ENCODE results near the gene SMTN. TPM values are rescaled to one million over a fixed set of nuclear protein-coding genes. Genes with fewer than 3 reads are reported as not detected.

The SMTN gene
- total RNA-seq, 1 experiment from 2014 or later = 20.9 TPM

DNA sequence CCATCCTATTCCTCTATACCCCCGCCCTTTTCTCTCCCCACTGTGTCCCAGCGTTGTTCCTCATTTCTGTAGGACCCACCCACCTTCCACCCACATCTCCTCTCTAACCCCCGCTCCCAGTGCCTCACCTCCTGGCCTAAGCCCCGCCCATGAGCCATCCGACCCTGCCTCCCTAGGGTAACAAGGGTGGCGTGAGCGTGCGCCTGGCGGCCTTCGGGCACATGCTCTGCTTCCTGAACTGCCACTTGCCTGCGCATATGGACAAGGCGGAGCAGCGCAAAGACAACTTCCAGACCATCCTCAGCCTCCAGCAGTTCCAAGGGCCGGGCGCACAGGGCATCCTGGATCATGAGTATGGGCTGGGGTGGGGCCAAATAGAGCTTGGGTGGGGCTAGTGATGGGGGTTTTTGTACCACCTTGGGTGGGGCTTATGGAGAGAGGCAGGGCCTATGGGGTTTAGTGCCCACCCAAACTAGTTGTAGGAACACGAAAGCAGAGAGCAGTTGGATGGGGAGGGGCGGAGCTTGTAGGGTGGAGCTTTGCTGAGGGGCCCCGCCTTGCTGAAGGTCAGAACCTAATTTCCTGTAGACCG lies 46.2 kb downstream of the SMTN start:
- DNase-seq (ENCODE audit: low spot score) = no peak

DNA sequence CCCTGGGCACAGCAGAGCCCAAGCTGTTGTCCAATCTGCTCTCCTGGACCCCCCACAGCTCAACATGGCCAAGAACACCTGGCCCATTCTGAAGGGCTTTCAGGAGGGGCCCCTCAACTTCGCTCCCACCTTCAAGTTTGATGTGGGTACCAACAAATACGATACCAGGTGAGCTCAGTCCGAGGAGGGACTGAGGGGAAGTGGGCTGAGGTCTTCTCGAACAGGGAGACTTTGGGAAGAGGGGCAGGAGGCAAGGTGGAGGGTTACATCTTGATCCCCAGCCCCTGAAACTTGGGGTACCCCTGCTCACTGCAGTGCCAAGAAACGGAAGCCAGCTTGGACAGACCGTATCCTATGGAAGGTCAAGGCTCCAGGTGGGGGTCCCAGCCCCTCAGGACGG lies 47.0 kb downstream of the SMTN start:
- DNase-seq (ENCODE audit: low spot score) = no peak

GRCh38 chr22:31130873-31131272 lies 49.8 kb downstream of the SMTN start:
- DNase-seq (ENCODE audit: low spot score) = no peak

- DNase-seq (ENCODE audit: low spot score) = no peak
Measured at GRCh38 chr22:31133911-31134310, 52.8 kb downstream of the SMTN start.

GRCh38 chr22:31134688-31135087 lies 53.6 kb downstream of the SMTN start:
- DNase-seq (ENCODE audit: low spot score) = no peak

GRCh38 chr22:31135706-31136105 lies 54.6 kb downstream of the SMTN start:
- no peak for DNase-seq (ENCODE audit: low spot score)

GRCh38 chr22:31136155-31136554 lies 55.0 kb downstream of the SMTN start:
- DNase-seq (ENCODE audit: low spot score) = no peak

- no peak for DNase-seq (ENCODE audit: low spot score)
Measured at GRCh38 chr22:31136711-31137110, 55.6 kb downstream of the SMTN start.

DNA sequence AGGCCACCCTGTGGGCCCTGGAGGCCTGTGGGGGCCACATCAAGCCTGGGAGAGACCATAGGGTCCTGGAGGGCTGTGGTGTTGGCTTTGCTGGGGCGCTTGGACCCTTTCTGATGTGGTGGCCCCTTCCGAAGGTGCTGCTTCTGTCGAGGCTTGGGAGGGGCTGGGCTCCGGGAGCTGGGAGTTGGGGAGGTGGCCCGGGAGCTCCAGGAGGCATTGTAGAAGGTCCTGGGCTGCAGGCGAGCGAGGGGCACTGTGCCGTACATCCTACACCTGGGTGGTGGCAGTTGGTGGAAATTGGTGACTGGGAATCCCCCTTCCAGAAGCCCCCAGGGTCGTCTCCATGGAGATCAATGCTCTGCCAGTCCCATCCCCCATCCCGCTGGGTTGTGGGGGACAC lies 56.6 kb downstream of the SMTN start:
- DNase-seq (ENCODE audit: low spot score) = no peak

GRCh38 chr22:31138126-31138525 lies 57.0 kb downstream of the SMTN start:
- no peak for DNase-seq (ENCODE audit: low spot score)

DNA sequence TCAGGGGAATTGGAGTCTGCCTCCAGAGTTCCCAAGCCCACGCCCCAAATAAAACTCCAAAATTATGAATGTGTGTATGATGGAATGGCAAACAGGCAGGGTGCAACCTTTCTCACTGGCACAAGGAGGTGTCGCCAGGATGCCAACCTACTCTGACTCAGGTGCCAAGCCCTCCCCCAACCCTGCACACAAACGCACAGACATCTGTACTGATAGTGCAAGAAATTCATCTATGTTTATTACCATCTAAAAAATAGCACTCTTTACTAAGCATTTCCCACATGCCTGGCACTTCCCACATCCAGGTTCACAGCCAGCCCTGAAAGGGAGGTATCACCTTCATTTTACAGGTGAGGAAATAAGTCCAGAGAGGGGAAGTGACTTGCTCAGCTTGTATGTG lies 57.9 kb downstream of the SMTN start:
- no peak for DNase-seq (ENCODE audit: low spot score)

DNA sequence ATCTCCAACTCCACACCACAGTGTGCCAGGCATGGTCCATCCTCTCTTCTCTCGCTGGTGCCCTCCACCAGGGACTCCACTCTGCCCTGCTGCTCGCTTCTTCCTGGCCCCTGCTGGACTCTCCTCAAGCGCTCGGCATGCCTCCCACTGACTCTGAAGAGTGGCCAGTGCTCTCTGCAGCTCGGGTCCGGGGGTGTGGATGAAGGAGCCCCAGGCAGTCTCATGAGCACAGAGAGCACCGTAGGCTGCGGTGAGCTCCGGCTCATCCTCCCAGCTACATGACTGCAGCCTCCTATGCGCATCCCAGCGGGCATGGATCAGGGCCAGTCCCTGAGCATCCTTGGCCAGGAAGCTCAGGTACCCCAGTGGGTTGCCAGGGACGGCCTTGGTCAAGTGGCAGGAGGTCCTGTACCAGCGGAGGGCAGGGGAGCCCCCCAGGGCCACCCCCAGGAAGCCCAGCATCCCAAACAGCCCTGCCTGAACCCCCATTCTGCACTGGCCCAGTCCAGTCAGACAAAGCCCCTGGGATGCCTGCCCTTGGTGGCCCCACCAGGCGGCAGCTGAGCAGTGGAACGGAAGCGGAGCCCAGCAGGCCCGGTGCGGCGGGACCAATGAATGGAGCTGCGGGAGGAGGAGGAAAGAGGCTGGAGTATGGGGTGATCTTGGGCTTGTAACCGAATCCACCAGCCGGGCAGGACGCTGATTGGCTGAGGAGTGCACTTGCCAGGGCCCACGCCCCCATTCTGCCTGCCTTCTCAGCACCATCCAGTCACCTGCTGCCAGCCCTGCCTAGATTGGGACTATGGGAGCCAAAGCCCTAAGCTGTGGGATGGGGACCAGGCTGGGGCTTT lies 59.0 kb downstream of the SMTN start, which contains the start of gene PLA2G3:
TSS of gene PLA2G3 (minus strand) at position 643 of the 851 bp plus-strand sequence. CDS start at position 489, 154 bp downstream.
- DNase-seq (ENCODE audit: low spot score) = no peak

- no peak for DNase-seq (ENCODE audit: low spot score)
Measured at GRCh38 chr22:31140746-31141145, 59.6 kb downstream of the SMTN start.

GRCh38 chr22:31141551-31141950 lies 60.4 kb downstream of the SMTN start:
- no peak for DNase-seq (ENCODE audit: low spot score)

DNA sequence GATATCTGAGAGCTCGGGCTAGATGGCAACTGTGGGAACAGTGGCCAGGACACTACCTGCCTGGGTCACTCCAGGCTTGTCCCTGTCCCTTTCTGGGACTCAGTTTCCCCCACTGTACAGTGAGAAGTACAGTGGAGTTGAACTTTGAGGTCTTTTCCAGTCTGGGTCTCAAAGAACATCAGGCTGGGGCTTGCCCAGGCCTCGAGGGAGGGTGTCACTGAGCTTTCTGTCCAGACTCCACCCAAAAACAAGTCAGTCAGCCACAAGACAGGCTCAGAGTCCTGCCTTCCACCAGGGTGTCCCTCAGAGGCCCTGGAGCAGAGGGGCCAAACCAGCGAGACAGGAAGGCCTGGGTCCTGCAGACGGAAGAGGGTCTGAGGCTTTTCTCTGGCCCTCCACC lies 61.2 kb downstream of the SMTN start:
- no peak for DNase-seq (ENCODE audit: low spot score)

- DNase-seq (ENCODE audit: low spot score) = no peak
Measured at GRCh38 chr22:31143038-31143437, 61.9 kb downstream of the SMTN start.

DNA sequence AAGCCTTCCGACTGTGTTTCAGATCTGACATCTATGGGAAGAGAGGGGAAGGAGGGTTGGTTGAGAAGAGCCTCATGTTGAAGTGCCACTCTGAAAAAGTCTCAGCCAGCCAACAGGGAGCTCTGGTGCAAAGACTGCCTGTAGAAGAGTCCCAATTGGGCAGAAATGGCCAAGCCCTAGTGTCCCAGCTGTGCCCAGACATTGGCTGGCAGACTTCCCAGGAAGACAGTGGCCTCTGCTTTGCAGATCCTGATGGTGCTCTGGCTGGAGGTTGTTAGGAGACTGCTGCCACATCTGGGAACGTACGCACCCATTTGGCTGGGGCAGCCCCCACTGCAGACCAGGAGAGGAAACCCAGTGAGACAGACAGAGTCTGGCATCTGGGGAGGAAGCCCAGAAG lies 62.4 kb downstream of the SMTN start:
- DNase-seq (ENCODE audit: low spot score) = no peak

GRCh38 chr22:31144223-31144622 lies 63.1 kb downstream of the SMTN start:
- DNase-seq (ENCODE audit: low spot score) = no peak

DNA sequence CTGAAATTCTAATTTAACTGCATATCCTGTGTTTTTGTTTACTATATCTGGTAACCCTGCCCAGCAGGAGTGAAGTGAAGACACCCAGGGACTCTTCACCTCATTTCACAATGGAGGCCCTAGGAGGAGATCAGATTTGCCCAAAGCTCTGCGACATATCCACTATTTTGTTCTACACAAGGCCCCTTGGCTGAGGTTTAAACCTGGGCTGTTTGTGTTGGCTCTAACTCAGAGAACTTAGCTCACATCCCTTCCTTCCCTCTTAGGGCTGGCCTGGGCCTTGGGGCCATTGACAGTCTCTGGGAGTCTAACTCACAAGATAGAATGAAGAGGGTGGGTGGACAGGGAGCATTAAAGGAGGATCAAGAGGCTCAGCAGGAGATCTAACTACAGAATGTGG lies 67.4 kb downstream of the SMTN start:
- no peak for DNase-seq (ENCODE audit: low spot score)

GRCh38 chr22:31148953-31149627 lies 68.0 kb downstream of the SMTN start:
- DNase-seq (ENCODE audit: low spot score) = peak; percentile 47

DNA sequence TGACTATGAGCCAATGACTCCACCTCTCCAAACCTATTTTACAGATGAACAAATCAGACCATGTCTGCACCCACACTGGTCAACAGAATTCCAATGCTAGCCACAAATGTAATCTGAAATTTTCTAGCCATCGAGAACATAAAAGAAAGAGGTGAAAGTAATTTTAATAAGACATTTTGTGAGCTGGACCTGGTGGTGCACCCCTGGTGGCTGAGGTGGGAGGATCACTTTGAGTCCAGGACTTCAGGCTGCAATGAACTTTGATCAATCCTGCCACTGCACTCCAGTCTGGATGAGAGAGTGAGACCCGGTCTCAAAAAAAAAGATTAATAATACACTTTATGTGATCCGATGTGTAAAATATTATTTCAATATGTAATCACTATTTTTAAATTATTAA lies 69.5 kb downstream of the SMTN start:
- DNase-seq (ENCODE audit: low spot score) = no peak

DNA sequence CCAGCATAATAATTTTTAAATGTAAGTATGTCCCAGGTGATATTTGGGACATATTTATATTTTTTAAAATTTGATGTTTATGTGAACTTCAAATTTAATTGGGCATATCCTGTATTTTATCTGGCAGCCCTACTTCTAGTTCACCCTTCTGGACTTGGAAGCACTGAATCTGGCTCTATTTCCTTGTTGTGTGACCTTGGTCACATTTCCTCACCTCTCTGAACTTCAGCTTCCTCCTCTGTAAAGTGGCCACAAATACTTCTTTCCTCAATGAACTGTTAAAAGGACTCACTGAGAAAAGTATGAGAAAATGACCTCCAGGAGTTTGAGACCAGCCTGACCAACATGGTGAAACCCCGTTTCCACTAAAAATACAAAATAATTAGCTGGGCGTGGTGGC lies 70.8 kb downstream of the SMTN start:
- DNase-seq (ENCODE audit: low spot score) = no peak

DNA sequence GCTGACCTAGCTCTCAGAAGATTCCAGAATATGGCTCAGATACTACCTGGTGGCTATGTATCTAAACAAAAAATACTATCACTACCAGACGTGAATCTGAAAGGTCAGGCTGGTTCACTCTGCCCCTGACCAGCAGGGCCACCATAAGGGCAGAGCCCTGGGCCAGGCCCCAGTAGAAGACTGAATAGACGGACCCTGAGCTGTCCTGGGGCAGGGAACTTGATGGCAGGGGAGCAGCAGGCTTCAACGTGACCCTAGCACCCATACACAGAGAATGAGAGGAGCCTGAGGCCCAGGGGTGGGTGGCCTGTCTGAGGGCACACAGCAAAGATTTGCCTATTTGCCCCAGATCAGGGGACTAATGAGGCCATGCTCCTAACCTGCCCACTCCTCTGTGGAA lies 72.2 kb downstream of the SMTN start:
- DNase-seq (ENCODE audit: low spot score) = no peak
